ENCODE measurements around the gene DOP1A.
A peak's percentile ranks its signal among the peaks of the same experiment; 100 is the strongest.

Gene DOP1A, protein sequence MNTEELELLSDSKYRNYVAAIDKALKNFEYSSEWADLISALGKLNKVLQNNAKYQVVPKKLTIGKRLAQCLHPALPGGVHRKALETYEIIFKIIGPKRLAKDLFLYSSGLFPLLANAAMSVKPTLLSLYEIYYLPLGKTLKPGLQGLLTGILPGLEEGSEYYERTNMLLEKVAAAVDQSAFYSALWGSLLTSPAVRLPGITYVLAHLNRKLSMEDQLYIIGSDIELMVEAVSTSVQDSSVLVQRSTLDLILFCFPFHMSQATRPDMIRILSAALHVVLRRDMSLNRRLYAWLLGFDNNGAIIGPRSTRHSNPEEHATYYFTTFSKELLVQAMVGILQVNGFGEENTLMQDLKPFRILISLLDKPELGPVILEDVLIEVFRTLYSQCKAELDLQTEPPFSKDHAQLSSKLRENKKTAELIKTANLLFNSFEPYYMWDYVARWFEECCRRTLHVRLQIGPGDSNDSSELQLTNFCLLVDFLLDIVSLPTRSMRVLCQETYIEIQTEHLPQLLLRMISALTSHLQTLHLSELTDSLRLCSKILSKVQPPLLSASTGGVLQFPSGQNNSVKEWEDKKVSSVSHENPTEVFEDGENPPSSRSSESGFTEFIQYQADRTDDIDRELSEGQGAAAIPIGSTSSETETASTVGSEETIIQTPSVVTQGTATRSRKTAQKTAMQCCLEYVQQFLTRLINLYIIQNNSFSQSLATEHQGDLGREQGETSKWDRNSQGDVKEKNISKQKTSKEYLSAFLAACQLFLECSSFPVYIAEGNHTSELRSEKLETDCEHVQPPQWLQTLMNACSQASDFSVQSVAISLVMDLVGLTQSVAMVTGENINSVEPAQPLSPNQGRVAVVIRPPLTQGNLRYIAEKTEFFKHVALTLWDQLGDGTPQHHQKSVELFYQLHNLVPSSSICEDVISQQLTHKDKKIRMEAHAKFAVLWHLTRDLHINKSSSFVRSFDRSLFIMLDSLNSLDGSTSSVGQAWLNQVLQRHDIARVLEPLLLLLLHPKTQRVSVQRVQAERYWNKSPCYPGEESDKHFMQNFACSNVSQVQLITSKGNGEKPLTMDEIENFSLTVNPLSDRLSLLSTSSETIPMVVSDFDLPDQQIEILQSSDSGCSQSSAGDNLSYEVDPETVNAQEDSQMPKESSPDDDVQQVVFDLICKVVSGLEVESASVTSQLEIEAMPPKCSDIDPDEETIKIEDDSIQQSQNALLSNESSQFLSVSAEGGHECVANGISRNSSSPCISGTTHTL (N-terminal part only)

DNA sequence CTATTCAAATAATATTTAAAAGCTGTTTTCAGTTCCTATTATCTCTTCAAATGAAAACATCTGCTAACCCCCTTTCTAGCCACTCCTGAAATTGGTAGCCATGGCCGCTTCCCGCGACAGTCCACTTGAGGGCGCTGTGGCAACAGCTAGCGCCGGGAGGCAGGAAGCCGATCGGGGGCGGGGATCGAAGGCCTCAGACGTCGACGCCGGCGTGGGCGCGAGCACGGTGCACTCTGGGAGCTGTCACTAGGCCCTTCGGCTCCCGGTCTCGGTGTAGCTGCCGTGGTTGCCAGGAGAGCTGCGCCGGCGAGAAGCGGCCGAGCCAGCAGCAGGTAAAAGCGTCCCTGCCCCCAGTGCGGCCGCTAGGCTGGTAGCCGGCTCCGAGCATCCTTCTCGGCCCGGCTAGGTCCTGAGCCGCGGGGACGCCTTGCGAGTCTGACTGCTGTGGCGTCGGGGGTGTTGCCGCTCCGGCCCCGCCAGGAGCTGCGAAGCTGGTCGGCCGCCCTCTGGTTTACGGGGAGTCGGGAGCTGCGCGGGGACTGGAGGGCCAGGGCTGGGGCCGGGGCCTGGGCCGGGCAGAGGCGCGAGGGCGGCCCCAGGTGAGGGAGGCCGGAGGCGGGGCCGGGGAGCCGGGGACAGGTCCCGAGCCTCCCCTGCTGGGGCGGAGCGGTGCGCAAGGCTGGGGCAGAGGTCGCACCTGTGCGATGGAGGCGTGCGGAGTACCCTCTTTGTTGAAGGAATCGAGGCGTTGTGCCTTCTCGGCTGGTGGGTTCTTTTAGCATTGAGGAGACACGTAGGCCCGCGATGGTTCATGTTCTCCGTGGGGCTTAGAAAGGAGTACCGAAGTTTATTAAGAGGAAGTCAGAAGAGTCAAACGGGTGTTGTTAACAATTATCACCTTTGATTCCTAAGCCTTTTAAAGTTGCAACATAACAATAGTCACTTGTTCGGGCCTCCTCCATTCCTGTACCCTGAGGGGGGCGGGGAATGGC, at the start of gene DOP1A:
Gene DOP1A (plus strand): TSS at position 224 of the 992 bp plus-strand sequence. CDS start 29,307 bp downstream, outside the sequence.
- TF ChIP-seq POLR2A (IDR thresholded peaks at IDR 0.05; ENCODE audit: low read depth, low read length), result peak; percentile 73
- FAIRE-seq, result peak; percentile 96
- peak; percentile 87 for DNase-seq (ENCODE audit: insufficient read length, low spot score)

GRCh38 chr6:83019741-83020140, 47.7 kb upstream of the DOP1A start:
- TF ChIP-seq POLR2A (IDR thresholded peaks at IDR 0.05; ENCODE audit: low read depth, low read length), result no peak
- DNase-seq (ENCODE audit: insufficient read length, low spot score) (no peak), FAIRE-seq (no peak)

GRCh38 chr6:83031689-83032088, 35.8 kb upstream of the DOP1A start:
- FAIRE-seq, result no peak
- DNase-seq (ENCODE audit: insufficient read length, low spot score), result no peak
- no peak for TF ChIP-seq POLR2A (IDR thresholded peaks at IDR 0.05; ENCODE audit: low read depth, low read length)

- FAIRE-seq (no peak), DNase-seq (ENCODE audit: insufficient read length, low spot score) (no peak)
- no peak for TF ChIP-seq POLR2A (IDR thresholded peaks at IDR 0.05; ENCODE audit: low read depth, low read length)
Measured at GRCh38 chr6:83038246-83038645, 29.2 kb upstream of the DOP1A start.

DNA sequence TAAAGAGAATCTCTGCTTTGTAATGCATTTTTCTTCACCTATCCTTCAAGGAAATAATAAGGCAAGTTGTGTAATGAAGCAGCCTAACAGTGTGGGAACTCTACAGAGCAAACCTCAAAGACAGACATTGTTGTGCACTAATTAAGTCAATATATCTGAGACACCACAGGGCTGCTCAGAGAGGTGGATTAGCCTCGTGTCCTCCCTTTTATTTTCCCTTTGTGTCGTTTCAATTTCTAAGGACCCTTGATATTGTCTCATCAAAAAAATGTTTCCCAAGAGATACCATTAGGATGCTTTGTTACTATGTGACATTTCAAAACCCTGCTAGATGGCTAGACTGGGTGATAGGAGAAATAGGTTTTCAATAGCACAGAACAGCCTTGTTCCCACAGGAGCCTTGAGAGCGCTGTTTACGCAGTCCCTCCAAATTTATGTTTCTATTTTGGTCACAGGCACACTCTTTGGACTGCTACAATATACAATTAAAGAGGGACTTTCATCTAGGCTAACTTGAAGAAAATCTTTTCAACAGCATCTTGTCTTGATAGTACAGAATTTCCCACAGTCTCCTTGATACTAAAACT, 24.9 kb upstream of the DOP1A start:
- no peak for DNase-seq (ENCODE audit: insufficient read length, low spot score)
- peak; percentile 38 for FAIRE-seq

GRCh38 chr6:83044091-83044768, 23.2 kb upstream of the DOP1A start:
- TF ChIP-seq POLR2A (IDR thresholded peaks at IDR 0.05; ENCODE audit: low read depth, low read length), result no peak
- DNase-seq (ENCODE audit: insufficient read length, low spot score) (no peak), FAIRE-seq (no peak)

More for the DNA sequence above, 24.9 kb upstream of the DOP1A start:
- TF ChIP-seq POLR2A (IDR thresholded peaks at IDR 0.05; ENCODE audit: low read depth, low read length), result no peak

GRCh38 chr6:83047065-83047754, 20.3 kb upstream of the DOP1A start:
- FAIRE-seq, result no peak
- TF ChIP-seq POLR2A (IDR thresholded peaks at IDR 0.05; ENCODE audit: low read depth, low read length), result no peak
- no peak for DNase-seq (ENCODE audit: insufficient read length, low spot score)

GRCh38 chr6:83051377-83052172, 15.9 kb upstream of the DOP1A start:
- TF ChIP-seq POLR2A (IDR thresholded peaks at IDR 0.05; ENCODE audit: low read depth, low read length), result no peak
- FAIRE-seq, result no peak

DNA sequence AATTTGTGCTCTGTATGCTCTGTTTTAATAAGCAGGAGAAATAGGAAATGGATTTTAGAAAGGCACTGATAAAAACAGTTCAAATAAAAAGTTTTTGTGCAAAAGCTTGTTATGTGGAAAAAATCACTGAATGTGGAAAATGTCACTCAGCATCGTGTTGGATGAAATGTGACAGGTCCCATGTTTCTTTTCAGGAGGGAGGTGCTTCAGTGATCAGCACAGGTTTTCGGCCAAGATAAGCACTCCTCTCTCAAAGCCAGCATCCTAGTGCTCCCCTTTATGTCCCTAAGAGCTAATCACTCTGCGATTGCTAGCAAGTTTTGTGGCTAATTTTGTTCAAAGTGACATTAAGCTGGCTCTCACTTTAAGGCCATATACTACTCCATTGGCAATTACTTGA, 13.8 kb upstream of the DOP1A start:
- TF ChIP-seq POLR2A (IDR thresholded peaks at IDR 0.05; ENCODE audit: low read depth, low read length), result no peak
- no peak for FAIRE-seq

More at GRCh38 chr6:83051377-83052172, 15.9 kb upstream of the DOP1A start:
- no peak for DNase-seq (ENCODE audit: insufficient read length, low spot score)

GRCh38 chr6:83055366-83055964, 12.0 kb upstream of the DOP1A start:
- no peak for DNase-seq (ENCODE audit: insufficient read length, low spot score)
- peak; percentile 75 for FAIRE-seq
- no peak for TF ChIP-seq POLR2A (IDR thresholded peaks at IDR 0.05; ENCODE audit: low read depth, low read length)

More for the DNA sequence above, 13.8 kb upstream of the DOP1A start:
- no peak for DNase-seq (ENCODE audit: insufficient read length, low spot score)

Data from H54 (cell line).